Neural progenitor cell (in vitro differentiated cells): ENCODE measurements around the gene KLF6. TPM values are rescaled to one million over a fixed set of nuclear protein-coding genes. Genes with fewer than 3 reads are reported as not detected.
A peak's percentile ranks its signal among the peaks of the same experiment; 100 is the strongest.

Experiments
- DNase-seq: peaks from one replicate; pipeline ENCODE4 v3.0.0-alpha.2; 2016; ENCODE audit warnings: low spot score
- H2AFZ ChIP-seq: fragments of 200-600 bp; sonication (generic); replicated peaks from 2 replicates; pipeline ENCODE4 v1.6.1; 2016; ENCODE audit warnings: antibody characterized with exemption
- H3F3A ChIP-seq: fragments of 200-600 bp; sonication (generic); 2 replicates; pipeline ENCODE4 v1.6.1; 2016; ENCODE audit warnings: antibody characterized with exemption, low read depth
- H3K27ac ChIP-seq: fragments of 200-600 bp; sonication (generic); 2 replicates; pipeline ENCODE4 v1.5.1; 2016; ENCODE audit warnings: mild to moderate bottlenecking
- H3K27me3 ChIP-seq: fragments of 200-600 bp; sonication (generic); 2 replicates; pipeline ENCODE4 v1.6.1; 2016; ENCODE audit warnings: mild to moderate bottlenecking, moderate library complexity
- H3K36me3 ChIP-seq: fragments of 200-600 bp; sonication (generic); 2 replicates; pipeline ENCODE4 v1.5.1; 2016
- H3K4me1 ChIP-seq: fragments of 200-600 bp; sonication (generic); 2 replicates; pipeline ENCODE4 v1.6.1; 2016; ENCODE audit warnings: mixed run types
- H3K4me2 ChIP-seq: fragments of 200-600 bp; sonication (generic); 2 replicates; pipeline ENCODE4 v1.6.1; 2016
- H3K4me3 ChIP-seq: fragments of 200-600 bp; sonication (generic); 2 replicates; pipeline ENCODE4 v1.5.1; 2016
- H3K79me2 ChIP-seq: fragments of 200-600 bp; sonication (generic); 2 replicates; pipeline ENCODE4 v1.6.1; 2016; ENCODE audit warnings: low read depth
- H3K9ac ChIP-seq: fragments of 200-600 bp; sonication (generic); 2 replicates; pipeline ENCODE4 v1.6.1; 2016
- H3K9me3 ChIP-seq: fragments of 200-600 bp; sonication (generic); 2 replicates; pipeline ENCODE4 v1.5.1; 2016; ENCODE audit warnings: low read depth
- H4K20me1 ChIP-seq: fragments of 200-600 bp; sonication (generic); 2 replicates; pipeline ENCODE4 v1.6.1; 2016; ENCODE audit warnings: low read depth
- H3K27ac Mint-ChIP-seq: 3 replicates; pipeline ENCODE4 v1.8.0; 2021; ENCODE audit warnings: mixed read lengths
- H3K27me3 Mint-ChIP-seq: 2 replicates; pipeline ENCODE4 v1.8.0; 2022; ENCODE audit warnings: low read depth, mild to moderate bottlenecking, inconsistent platforms, moderate library complexity, mixed read lengths; ENCODE audit not compliant: insufficient read depth
- H3K36me3 Mint-ChIP-seq: 3 replicates; pipeline ENCODE4 v1.8.0; 2021; ENCODE audit warnings: mixed read lengths
- H3K4me1 Mint-ChIP-seq: 3 replicates; pipeline ENCODE4 v1.8.0; 2021; ENCODE audit warnings: mixed read lengths
- H3K4me3 Mint-ChIP-seq: 3 replicates; pipeline ENCODE4 v1.8.0; 2021; ENCODE audit warnings: mild to moderate bottlenecking, moderate library complexity, mixed read lengths
- H3K9me3 Mint-ChIP-seq: 3 replicates; pipeline ENCODE4 v1.8.0; 2020; ENCODE audit warnings: mixed read lengths
- CTCF ChIP-seq: fragments of 200-600 bp; sonication (generic); IDR thresholded peaks from 2 replicates; pipeline ENCODE4 v1.5.1; 2017; ENCODE audit warnings: antibody characterized with exemption, mild to moderate bottlenecking
- EZH2 ChIP-seq: fragments of 200-600 bp; sonication (generic); IDR thresholded peaks from 2 replicates; pipeline ENCODE4 v1.6.1; 2017; ENCODE audit warnings: antibody characterized with exemption, mild to moderate bottlenecking, moderate library complexity
- EZH2phosphoT487 ChIP-seq: fragments of 200-600 bp; sonication (generic); IDR thresholded peaks from 2 replicates; pipeline ENCODE4 v1.6.1; 2017; ENCODE audit warnings: antibody characterized with exemption
- total RNA-seq: library from RNA; depleted of rRNA; stranded (reverse); fragments of >200 nt; gene quantifications from 2 replicates; pipeline ENCODE4 v1.2.3, GENCODE V29; 2015; ENCODE audit warnings: low replicate concordance

Gene KLF6
- total RNA-seq, 1 donor from 2014 or later = 11.9 TPM

- no peaks in the 10 kb centered on the region for H3K27me3 ChIP-seq
- no peaks in the 10 kb centered on the region for H3K36me3 ChIP-seq
- no peak overlapping the region for H3K9ac ChIP-seq
- peak overlapping the region; percentile 42 for H3K27ac Mint-ChIP-seq
- H2AFZ ChIP-seq = no peak overlapping the region
- H3F3A ChIP-seq = no peaks in the 10 kb centered on the region
- no peak overlapping the region for H3K27ac ChIP-seq
- TF ChIP-seq CTCF (no peak), EZH2 (no peak), EZH2phosphoT487 (no peak)
- no peaks in the 10 kb centered on the region for H3K9me3 ChIP-seq
- peak; percentile 23 for DNase-seq
- no peak overlapping the region for H3K4me3 ChIP-seq
- no peaks in the 10 kb centered on the region for H3K79me2 ChIP-seq
- no peaks in the 10 kb centered on the region for H4K20me1 ChIP-seq
- H3K4me1 Mint-ChIP-seq = peaks cover 39% of the 10 kb centered on the region
- no peaks in the 10 kb centered on the region for H3K36me3 Mint-ChIP-seq
- H3K4me3 Mint-ChIP-seq = no peak overlapping the region
- H3K27me3 Mint-ChIP-seq = peaks cover 4% of the 10 kb centered on the region
- no peak overlapping the region for H3K4me2 ChIP-seq
- no peaks in the 10 kb centered on the region for H3K4me1 ChIP-seq
- H3K9me3 Mint-ChIP-seq = no peaks in the 10 kb centered on the region
Observed at GRCh38 chr10:3750854-3751253, 34.2 kb downstream of the KLF6 start.

GRCh38 chr10:3750006-3750816 is 34.8 kb downstream of the KLF6 start:
- no peaks in the 10 kb centered on the region for H3K79me2 ChIP-seq
- no peak overlapping the region for H3K27ac ChIP-seq
- peaks cover 45% of the 10 kb centered on the region for H3K4me1 Mint-ChIP-seq

GRCh38 chr10:3749600-3749999 is 35.4 kb downstream of the KLF6 start:
- Histone ChIP-seq H3K9me3 (no peaks in the 10 kb centered on the region), H3K4me1 (peaks cover 7% of the 10 kb centered on the region), H3K36me3 (no peaks in the 10 kb centered on the region), H4K20me1 (no peaks in the 10 kb centered on the region), H3K27ac (no peak overlapping the region), H3K9ac (no peak overlapping the region), H3K4me3 (no peak overlapping the region), H3K79me2 (no peaks in the 10 kb centered on the region), H3K4me2 (no peak overlapping the region), H3F3A (no peaks in the 10 kb centered on the region), H3K27me3 (no peaks in the 10 kb centered on the region), H2AFZ (no peak overlapping the region)
- no peaks in the 10 kb centered on the region for H3K36me3 Mint-ChIP-seq
- H3K9me3 Mint-ChIP-seq = no peaks in the 10 kb centered on the region
- TF ChIP-seq EZH2phosphoT487 (no peak), EZH2 (no peak), CTCF (no peak)
- peak overlapping the region; percentile 60 for H3K27ac Mint-ChIP-seq
- no peak for DNase-seq
- peaks cover 4% of the 10 kb centered on the region for H3K27me3 Mint-ChIP-seq
- peaks cover 45% of the 10 kb centered on the region for H3K4me1 Mint-ChIP-seq
- H3K4me3 Mint-ChIP-seq = no peak overlapping the region

More at GRCh38 chr10:3750006-3750816, 34.8 kb downstream of the KLF6 start:
- Mint-ChIP-seq H3K4me3 (no peak overlapping the region), H3K27me3 (peaks cover 4% of the 10 kb centered on the region), H3K36me3 (no peaks in the 10 kb centered on the region), H3K27ac (peak overlapping the region; percentile 60), H3K9me3 (no peaks in the 10 kb centered on the region)
- peaks cover 6% of the 10 kb centered on the region for H3K4me1 ChIP-seq
- no peak overlapping the region for H2AFZ ChIP-seq
- no peaks in the 10 kb centered on the region for H3K9me3 ChIP-seq
- no peak overlapping the region for H3K9ac ChIP-seq
- no peak overlapping the region for H3K4me3 ChIP-seq
- H3K27me3 ChIP-seq = no peaks in the 10 kb centered on the region
- no peak for TF ChIP-seq CTCF
- TF ChIP-seq EZH2 = no peak
- TF ChIP-seq EZH2phosphoT487 = no peak
- H3K36me3 ChIP-seq = no peaks in the 10 kb centered on the region
- H4K20me1 ChIP-seq = no peaks in the 10 kb centered on the region
- no peaks in the 10 kb centered on the region for H3F3A ChIP-seq
- H3K4me2 ChIP-seq = no peak overlapping the region
- no peak for DNase-seq
